Colonic mucosa (tissue), 4 donors: ENCODE results near the gene C1QB. TPM values are rescaled to one million over a fixed set of nuclear protein-coding genes. Genes with fewer than 3 reads are reported as not detected.
"Not testable (repeated sequence)": the region's sequence is repeated elsewhere in the genome, so short reads cannot be mapped to it uniquely, and the experiment has no call there.

Experiments
- DNase-seq: peaks from one replicate; pipeline ENCODE4 v3.0.0-alpha.2; 2020
- H3K27ac ChIP-seq: fragments of 200-600 bp; one replicate; pipeline ENCODE4 v1.8.0; 2021
- H3K27me3 ChIP-seq: fragments of 200-600 bp; one replicate; pipeline ENCODE4 v1.8.0; 2021
- H3K36me3 ChIP-seq: fragments of 200-600 bp; one replicate; pipeline ENCODE4 v1.8.0; 2021
- H3K4me1 ChIP-seq: fragments of 200-600 bp; one replicate; pipeline ENCODE4 v1.8.0; 2021; ENCODE audit warnings: mild to moderate bottlenecking
- H3K4me3 ChIP-seq: fragments of 200-600 bp; one replicate; pipeline ENCODE4 v1.8.0; 2021
- H3K9ac ChIP-seq, 2 donors: one replicate each; pipeline ENCODE4 v1.7.0; 2013; ENCODE audit warnings: control low read depth in 2 of 2, low read depth in 2 of 2, low read length in 2 of 2
- H3K9me3 ChIP-seq: fragments of 200-600 bp; one replicate; pipeline ENCODE4 v1.8.0; 2021
- intact Hi-C: fragments of 100-400 bp; cut with DNase I; formaldehyde crosslinking; loops from one replicate; pipeline ENCODE4 v1.14.1; 2022
- total RNA-seq, 2 donors: library from RNA; stranded (reverse); fragmentation: NEBNext Ultra II Directional in 1 of 2; extraction: Animal tissue kit (Norgen Biotek cat#: 25700) in 1 of 2; gene quantifications; one replicate each; pipeline ENCODE4 v1.2.1, GENCODE V29; 2021
- TF ChIP-seq, protein P1 (sequence below): fragments of 200-600 bp; IDR thresholded peaks from one replicate; pipeline ENCODE4 v1.8.0; 2022; ENCODE audit warnings: antibody characterized with exemption, mild to moderate bottlenecking
- donor health status: healthy.
- donor health status: DM: no; HTN: no; CAD: no.
- donor health status: DM: no; HTN: no; CAD: no.

C1QB gene
- total RNA-seq, 2 donors from 2014 or later = 44.6 to 72.5 TPM

DNA sequence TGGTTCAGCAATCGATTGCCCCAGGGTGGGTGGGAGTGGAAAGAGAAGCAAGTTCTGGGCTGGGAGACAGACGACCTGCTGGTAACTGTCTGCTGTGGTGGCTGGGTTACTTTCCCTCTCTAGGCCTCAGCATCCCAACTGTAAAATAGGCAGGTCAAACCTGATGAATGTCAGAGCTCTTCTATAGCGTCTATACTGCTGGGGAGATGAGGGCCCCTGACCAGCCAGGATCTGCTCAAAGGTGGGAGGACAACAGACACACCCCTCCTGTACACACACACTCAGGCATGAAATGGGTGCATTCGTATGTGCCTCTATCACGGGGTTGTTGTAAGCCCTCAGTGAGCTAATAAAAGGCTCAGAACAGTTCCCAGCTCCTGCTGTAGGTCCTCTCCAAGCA, 44.9 kb downstream of the C1QB start:
- Histone ChIP-seq H3K27ac (no peak overlapping the region), H3K9ac (peak overlapping the region in 1 of 2 donors; percentile 3), H3K36me3 (no peaks in the 10 kb centered on the region), H3K27me3 (no peaks in the 10 kb centered on the region), H3K4me1 (peaks cover 3% of the 10 kb centered on the region), H3K9me3 (no peaks in the 10 kb centered on the region), H3K4me3 (no peak overlapping the region)
- TF ChIP-seq, protein P1, sequence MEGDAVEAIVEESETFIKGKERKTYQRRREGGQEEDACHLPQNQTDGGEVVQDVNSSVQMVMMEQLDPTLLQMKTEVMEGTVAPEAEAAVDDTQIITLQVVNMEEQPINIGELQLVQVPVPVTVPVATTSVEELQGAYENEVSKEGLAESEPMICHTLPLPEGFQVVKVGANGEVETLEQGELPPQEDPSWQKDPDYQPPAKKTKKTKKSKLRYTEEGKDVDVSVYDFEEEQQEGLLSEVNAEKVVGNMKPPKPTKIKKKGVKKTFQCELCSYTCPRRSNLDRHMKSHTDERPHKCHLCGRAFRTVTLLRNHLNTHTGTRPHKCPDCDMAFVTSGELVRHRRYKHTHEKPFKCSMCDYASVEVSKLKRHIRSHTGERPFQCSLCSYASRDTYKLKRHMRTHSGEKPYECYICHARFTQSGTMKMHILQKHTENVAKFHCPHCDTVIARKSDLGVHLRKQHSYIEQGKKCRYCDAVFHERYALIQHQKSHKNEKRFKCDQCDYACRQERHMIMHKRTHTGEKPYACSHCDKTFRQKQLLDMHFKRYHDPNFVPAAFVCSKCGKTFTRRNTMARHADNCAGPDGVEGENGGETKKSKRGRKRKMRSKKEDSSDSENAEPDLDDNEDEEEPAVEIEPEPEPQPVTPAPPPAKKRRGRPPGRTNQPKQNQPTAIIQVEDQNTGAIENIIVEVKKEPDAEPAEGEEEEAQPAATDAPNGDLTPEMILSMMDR = no peak
- intact Hi-C loops = no loop called here
- peak; percentile 40 for DNase-seq

DNA sequence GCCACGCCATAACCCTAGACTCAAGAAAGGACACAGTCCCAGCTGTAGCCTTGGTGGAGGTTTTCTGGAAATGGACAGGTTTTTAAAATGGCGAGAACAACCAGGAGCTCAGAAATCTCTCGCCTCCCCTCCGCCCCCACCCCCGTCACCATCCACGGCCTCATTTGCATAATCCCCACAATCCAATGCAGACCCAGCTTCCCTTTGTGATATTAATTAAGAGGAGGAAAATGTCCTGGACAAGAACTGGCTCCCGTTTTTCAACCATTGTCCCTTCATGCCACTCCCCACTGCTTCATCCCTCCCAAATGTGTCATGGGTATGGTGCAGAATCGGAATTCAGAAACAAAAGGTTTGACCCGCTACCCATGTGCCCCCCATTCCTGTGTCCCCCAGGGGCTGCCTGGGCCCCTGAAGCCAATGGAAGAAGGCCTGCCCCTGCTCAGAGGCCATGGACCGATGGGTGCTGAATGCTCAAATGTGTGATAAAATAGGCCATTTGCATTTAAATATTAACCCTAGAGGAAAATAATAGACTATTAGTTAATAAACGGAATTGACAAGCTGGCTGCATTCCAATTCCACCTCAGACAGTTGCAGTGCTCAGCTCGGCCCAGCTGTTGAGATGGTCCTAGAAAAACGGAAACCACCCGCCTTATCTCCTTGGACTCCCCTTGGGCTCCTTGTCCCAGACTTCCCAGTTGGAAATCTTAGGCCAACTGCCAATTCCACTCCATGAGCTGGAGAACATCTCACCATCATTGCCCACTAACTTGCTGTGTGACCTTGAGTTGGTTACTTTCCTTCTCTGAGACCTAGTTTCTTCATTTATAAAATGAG, 46.9 kb downstream of the C1QB start:
- no peaks in the 10 kb centered on the region for H3K36me3 ChIP-seq
- no peaks in the 10 kb centered on the region for H3K27me3 ChIP-seq
- no peak for DNase-seq
- peaks cover 5% of the 10 kb centered on the region for H3K4me1 ChIP-seq
- intact Hi-C loops = no loop called here
- H3K4me3 ChIP-seq = no peak overlapping the region
- H3K27ac ChIP-seq = no peak overlapping the region
- TF ChIP-seq, protein P1 = no peak
- no peak overlapping the region for H3K9ac ChIP-seq
- no peaks in the 10 kb centered on the region for H3K9me3 ChIP-seq

- peak; percentile 89 for DNase-seq
- H3K36me3 ChIP-seq = no peaks in the 10 kb centered on the region
- TF ChIP-seq, protein P1 = no peak
- intact Hi-C loops = no loop called here
- no peak overlapping the region for H3K4me3 ChIP-seq
- H3K4me1 ChIP-seq = peaks cover 5% of the 10 kb centered on the region
- no peaks in the 10 kb centered on the region for H3K27me3 ChIP-seq
- H3K9ac ChIP-seq = peak overlapping the region in 1 of 2 donors; percentile 74
- H3K9me3 ChIP-seq = no peaks in the 10 kb centered on the region
- H3K27ac ChIP-seq = peak overlapping the region; percentile 77
Observed at GRCh38 chr1:22702296-22703085, 49.5 kb downstream of the C1QB start.

GRCh38 chr1:22704440-22705067, 51.5 kb downstream of the C1QB start:
- Histone ChIP-seq H3K4me3 (no peak overlapping the region), H3K27ac (no peak overlapping the region)
- TF ChIP-seq, protein P1 = peak; percentile 87

GRCh38 chr1:22705586-22705985, 52.5 kb downstream of the C1QB start:
- H3K4me3 ChIP-seq = no peak overlapping the region
- H3K9ac ChIP-seq = no peak overlapping the region
- H3K27ac ChIP-seq = no peak overlapping the region
- intact Hi-C loops = loop anchor here (2.0 kb wide), 1 partner anchor 183 kb away; no protein-coding TSS in a partner anchor
- TF ChIP-seq, protein P1 = no peak
- no peak for DNase-seq
- H3K27me3 ChIP-seq = no peaks in the 10 kb centered on the region
- H3K36me3 ChIP-seq = no peaks in the 10 kb centered on the region
- H3K4me1 ChIP-seq = peaks cover 10% of the 10 kb centered on the region
- no peaks in the 10 kb centered on the region for H3K9me3 ChIP-seq

More at GRCh38 chr1:22704440-22705067, 51.5 kb downstream of the C1QB start:
- H3K36me3 ChIP-seq = no peaks in the 10 kb centered on the region
- intact Hi-C loops = loop anchor here (2.0 kb wide), 1 partner anchor 184 kb away; no protein-coding TSS in a partner anchor
- H3K9me3 ChIP-seq = no peaks in the 10 kb centered on the region
- no peaks in the 10 kb centered on the region for H3K27me3 ChIP-seq
- peak; percentile 94 for DNase-seq
- H3K4me1 ChIP-seq = peaks cover 5% of the 10 kb centered on the region
- peak overlapping the region in 1 of 2 donors; percentile 35 for H3K9ac ChIP-seq

DNA sequence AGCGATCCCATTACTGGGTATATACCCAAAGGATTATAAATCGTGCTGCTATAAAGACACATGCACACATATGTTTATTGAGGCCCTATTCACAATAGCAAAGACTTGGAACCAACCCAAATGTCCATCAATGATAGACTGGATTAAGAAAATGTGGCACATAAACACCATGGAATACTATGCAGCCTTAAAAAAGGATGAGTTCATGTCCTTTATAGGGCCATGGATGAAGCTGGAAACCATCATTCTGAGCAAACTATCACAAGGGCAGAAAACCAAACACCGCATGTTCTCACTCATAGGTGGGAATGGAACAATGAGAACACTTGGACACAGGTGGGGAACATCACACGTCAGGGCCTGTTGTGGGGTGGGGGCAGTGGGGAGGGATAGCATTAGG, 53.1 kb downstream of the C1QB start:
- intact Hi-C loops, H3K27ac ChIP-seq, H3K4me3 ChIP-seq, H3K9me3 ChIP-seq, H3K9ac ChIP-seq, DNase-seq, H3K36me3 ChIP-seq, H3K27me3 ChIP-seq: not testable (repeated sequence)
- peaks cover 10% of the 10 kb centered on the region for H3K4me1 ChIP-seq
